Measurements from ENCODE around the gene BTBD8.
A peak's percentile ranks its signal among the peaks of the same experiment; 100 is the strongest.
"Not testable (repeated sequence)": the region's sequence is repeated elsewhere in the genome, so short reads cannot be mapped to it uniquely, and the experiment has no call there.

The BTBD8 gene

DNA sequence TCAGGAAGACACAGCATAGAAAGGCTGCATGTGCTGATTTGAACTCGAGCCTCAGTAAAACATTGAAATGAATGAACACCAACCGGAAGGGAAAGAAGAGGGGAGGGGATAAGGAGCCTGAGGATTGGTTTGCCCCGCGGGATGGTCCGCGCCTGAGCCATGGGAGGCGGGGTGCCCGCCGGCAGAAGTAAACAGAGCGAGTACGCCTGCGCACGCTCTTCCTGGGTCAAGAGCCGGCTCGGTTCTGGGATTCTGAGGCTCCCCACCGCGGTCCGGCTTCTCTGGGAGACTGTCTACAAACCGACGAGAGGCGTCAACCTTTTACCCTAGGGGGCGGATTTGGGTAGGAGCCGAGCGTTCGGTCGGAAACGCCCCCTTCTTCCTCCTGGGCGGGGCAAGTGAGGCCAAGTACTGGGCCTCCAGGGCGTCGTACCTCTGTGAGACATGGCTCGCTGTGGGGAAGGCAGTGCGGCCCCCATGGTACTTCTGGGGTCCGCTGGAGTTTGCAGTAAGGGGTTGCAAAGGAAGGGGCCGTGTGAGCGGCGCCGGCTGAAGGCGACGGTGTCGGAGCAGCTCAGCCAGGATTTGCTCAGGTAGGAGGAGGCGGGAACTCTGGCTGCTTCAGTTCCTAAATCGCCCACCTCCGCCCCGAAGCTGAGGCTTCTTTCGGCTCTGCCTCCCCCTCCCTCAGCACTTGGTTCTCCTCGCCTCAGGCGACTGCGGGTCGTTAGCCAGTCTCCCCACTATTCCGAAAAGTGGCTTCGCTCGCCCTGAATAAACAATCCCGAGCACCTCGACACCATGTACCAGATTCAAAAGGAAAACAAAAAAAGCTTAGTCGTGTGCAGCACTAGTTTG, at the start of gene BTBD8:
Gene BTBD8, plus strand, starts transcription at position 218 of the 858 bp plus-strand sequence. Its CDS starts 227 bp downstream, at position 445.
- DNase-seq (ENCODE audit: low spot score), result peak; percentile 95

- DNase-seq (ENCODE audit: low spot score), result no peak
Observed at GRCh38 chr1:92030656-92031107, 49.5 kb upstream of the BTBD8 start.

DNA sequence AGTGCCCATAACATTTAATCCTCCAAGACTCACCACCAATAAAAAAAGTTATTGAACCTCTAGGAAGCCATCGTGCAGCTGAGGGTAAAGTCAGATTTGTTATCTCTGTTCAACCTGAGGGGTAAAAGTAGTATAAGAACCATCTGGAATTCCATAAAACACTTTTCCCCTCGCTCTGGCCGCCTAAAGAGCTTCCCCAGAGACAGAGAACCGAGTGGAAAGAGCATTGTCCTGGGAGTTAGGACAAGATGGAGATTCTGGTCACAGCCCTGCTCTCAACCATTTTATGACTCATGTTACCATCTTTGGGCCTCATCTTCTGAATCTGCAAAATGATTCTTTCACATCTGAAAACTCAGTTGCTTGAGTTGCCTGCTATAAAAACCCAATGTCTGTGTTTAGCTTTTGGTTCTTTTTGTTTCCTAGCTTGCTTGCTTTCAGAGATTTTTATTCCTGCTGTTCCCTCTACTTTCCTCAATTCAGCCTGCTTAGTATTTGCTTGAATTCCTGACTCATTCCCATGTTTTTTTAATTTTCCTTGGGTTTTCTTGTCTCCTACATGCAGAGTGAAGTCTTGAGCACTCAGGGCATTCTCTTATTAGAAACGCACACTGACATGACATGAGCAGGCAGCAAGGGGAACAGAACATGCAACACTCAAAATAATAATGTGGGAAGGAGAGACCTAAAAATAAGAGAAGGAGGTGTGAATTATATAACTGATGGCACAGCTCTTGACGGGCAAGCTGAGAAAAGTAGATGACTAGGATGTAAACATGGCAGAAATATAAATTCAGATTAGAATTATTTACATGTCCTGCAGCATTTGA, 48.6 kb upstream of the BTBD8 start:
- no peak for DNase-seq (ENCODE audit: low spot score)

GRCh38 chr1:92037400-92037799, 42.7 kb upstream of the BTBD8 start:
- no peak for DNase-seq (ENCODE audit: low spot score)

- no peak for DNase-seq (ENCODE audit: low spot score)
Observed at GRCh38 chr1:92038695-92039346, 41.3 kb upstream of the BTBD8 start.

GRCh38 chr1:92040971-92041370, 39.2 kb upstream of the BTBD8 start:
- no peak for DNase-seq (ENCODE audit: low spot score)

DNA sequence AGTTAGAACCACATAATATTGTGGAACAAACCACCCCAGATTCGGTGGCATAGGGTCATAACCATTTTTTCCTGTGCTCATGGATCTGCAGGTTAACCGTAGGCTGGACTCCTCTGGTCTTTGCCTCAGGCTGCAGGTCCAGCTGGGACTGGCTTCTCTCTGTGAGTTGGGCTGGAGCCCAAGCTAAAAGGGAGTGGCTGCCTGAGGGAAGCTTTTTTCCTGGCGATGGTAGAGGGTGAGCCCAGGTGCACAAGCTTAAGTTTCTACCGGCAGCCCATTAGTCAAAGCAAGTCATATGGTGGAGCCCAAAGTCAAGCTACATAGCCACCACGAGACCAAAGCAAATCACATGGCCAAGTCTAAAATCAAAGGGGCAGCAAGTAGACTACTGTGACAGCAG, 36.5 kb upstream of the BTBD8 start:
- DNase-seq (ENCODE audit: low spot score), result no peak

GRCh38 chr1:92045766-92046495, 34.2 kb upstream of the BTBD8 start:
- DNase-seq (ENCODE audit: low spot score), result no peak

GRCh38 chr1:92051948-92052347, 28.2 kb upstream of the BTBD8 start:
- no peak for DNase-seq (ENCODE audit: low spot score)

GRCh38 chr1:92065042-92065441, 15.1 kb upstream of the BTBD8 start:
- DNase-seq (ENCODE audit: low spot score), result no peak

DNA sequence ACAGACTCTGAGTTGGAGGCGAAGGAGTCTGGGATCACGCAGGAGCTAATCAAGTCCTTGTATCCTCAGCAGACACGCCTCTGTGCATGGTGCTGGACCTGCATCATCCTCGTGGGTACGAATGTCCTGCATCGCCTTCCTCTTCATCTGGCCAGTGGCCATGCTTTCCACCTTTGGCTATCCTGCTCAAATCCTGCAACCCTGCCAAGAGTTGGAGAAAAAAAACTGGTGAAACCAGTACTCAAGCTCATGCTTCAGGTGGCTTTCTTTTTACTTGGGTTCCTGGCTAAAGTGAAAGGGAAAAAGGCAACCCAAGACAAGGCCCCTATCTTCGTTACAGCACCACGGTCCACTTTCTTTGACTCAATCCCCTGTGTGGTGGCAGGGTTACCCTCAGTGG, 13.8 kb upstream of the BTBD8 start:
- DNase-seq (ENCODE audit: low spot score), result no peak

GRCh38 chr1:92070892-92071291, 9.3 kb upstream of the BTBD8 start:
- DNase-seq (ENCODE audit: low spot score), result no peak

GRCh38 chr1:92074446-92074845, 5.7 kb upstream of the BTBD8 start:
- DNase-seq (ENCODE audit: low spot score), result not testable (repeated sequence)

DNA sequence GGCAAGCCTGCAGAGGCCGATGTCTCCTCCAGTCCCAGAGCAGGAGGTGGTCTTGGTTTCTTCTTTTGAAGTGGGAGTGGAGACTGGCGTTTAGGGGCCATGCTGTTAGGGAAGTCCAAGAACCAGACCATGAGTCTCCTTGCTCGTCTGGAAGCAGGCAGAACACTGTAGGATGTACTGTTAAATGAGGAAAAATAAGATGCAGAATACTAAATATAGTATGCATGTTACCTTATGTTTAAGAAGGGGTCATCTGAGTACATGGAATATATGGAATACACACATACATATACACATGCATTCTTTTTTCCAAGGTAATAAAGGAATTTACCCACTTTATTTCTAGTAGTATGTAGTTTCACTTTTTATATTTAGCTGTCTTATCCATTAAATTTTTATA, 4.8 kb upstream of the BTBD8 start, which contains the start of gene SETSIP:
Gene SETSIP, minus strand, starts transcription at position 101 of the 400 bp plus-strand sequence. Its CDS starts 0 bp downstream, at position 101.
- no peak for DNase-seq (ENCODE audit: low spot score)

DNA sequence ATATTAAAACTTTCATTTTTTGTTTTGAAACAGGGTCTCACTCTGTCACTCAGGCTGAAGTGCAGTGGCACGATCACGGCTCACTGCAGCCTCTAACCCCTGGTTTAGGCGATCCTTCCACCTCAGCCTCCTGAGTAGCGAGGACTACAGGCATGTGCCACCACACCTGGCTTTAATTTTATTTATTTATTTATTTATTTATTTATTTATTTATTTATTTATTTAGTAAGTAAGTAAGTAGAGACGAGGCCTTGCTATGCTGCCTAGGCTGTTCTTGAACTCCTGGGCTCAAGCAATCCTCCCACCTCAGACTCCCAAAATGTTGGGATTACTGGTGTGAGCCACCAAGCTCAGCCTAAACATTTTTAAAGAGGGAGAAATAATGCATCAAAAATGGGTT, 3.8 kb upstream of the BTBD8 start:
- no peak for DNase-seq (ENCODE audit: low spot score)

GRCh38 chr1:92078077-92078476, 2.1 kb upstream of the BTBD8 start:
- not testable (repeated sequence) for DNase-seq (ENCODE audit: low spot score)

DNA sequence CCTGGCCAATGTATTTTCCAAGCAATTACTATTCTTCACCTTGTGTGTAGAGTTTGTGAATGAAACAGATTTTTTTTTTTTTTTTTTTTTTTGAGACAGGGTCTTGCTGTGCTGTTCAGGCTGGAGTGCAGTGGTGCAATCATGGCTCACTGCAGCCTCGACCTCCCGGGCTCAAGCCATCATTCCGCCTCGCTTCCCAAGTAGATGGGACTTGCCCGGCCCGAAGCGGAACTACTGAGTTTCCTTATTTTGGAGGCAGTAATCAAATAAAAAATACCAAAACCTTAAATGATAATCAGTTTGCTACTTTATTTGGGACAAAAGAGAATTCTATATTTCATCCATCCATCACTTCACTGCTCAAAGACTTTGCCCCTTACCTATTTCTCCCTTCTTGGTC, 704 bp upstream of the BTBD8 start:
- no peak for DNase-seq (ENCODE audit: low spot score)

DNA sequence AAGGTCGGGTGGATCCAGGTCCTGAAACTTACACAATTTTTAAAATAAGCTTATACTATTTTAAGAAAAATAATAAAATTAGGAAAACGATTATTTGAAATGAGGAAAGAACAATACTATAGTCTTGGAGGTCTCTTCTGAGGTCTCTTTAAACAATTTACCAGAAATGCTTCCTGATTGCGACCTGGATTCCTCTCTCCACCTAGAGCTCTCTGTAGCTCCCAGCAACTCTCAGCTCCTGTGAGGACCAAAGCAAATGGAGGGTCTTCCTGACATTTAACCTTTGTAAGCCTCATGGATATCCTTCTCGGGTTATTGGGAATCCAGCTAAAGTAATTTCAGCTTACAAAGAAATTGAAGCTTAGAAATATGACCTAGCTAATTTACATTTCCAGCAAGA, 886 bp downstream of the BTBD8 start:
- no peak for DNase-seq (ENCODE audit: low spot score)

- DNase-seq (ENCODE audit: low spot score), result no peak
Observed at GRCh38 chr1:92084651-92085050, 4.5 kb downstream of the BTBD8 start.

GRCh38 chr1:92085727-92086126, 5.6 kb downstream of the BTBD8 start:
- no peak for DNase-seq (ENCODE audit: low spot score)

GRCh38 chr1:92087542-92087941, 7.4 kb downstream of the BTBD8 start:
- DNase-seq (ENCODE audit: low spot score), result no peak

GRCh38 chr1:92091625-92092024, 11.5 kb downstream of the BTBD8 start:
- no peak for DNase-seq (ENCODE audit: low spot score)
